NB4 (cell line): ENCODE data around the gene RFC4.

Source experiments
- CTCF ChIP-seq: IDR thresholded peaks from one replicate; pipeline ENCODE4 v1.5.1; 2012; ENCODE audit warnings: low read depth, low read length
- MYC ChIP-seq: IDR thresholded peaks from 2 replicates; pipeline ENCODE4 v1.6.1; 2011; ENCODE audit warnings: low read depth, low read length
- POLR2A ChIP-seq: IDR thresholded peaks from 2 replicates; pipeline ENCODE4 v1.6.1; 2011; ENCODE audit warnings: mild to moderate bottlenecking; ENCODE audit not compliant: insufficient read length; ENCODE audit errors: extremely low read depth

- TF ChIP-seq CTCF (no peak), POLR2A (no peak), MYC (no peak)
Observed at GRCh38 chr3:186784820-186785494, 21.3 kb downstream of the RFC4 start.
